Erythroblast (primary cell): ENCODE data around the gene KAZN.

Experiments used
- GATA1 ChIP-seq: IDR thresholded peaks from 2 replicates; pipeline ENCODE4 v1.6.1; 2011; ENCODE audit warnings: low read depth, mild to moderate bottlenecking, control low read depth, low read length, moderate library complexity
- POLR2A ChIP-seq: IDR thresholded peaks from 2 replicates; pipeline ENCODE4 v1.6.1; 2011; ENCODE audit warnings: mild to moderate bottlenecking, low read length

- TF ChIP-seq POLR2A (no peak), GATA1 (no peak)
Measured at GRCh38 chr1:14846688-14847087, 248.2 kb downstream of the KAZN start.
